Measurements from ENCODE around the gene TCF15. TPM values are rescaled to one million over a fixed set of nuclear protein-coding genes. Genes with fewer than 3 reads are reported as not detected.

TCF15 gene
- total RNA-seq, 1 donor from 2014 or later, result not detected

- no peak overlapping the region for H3K4me3 ChIP-seq (ENCODE audit: low read depth, low read length)
- TF ChIP-seq CTCF (IDR thresholded peaks at IDR 0.05; ENCODE audit: insufficient read depth, low read length, severe bottlenecking), result no peak
- peaks cover 5% of the 10 kb centered on the region for H3K27me3 ChIP-seq (ENCODE audit: control insufficient read depth, insufficient read depth, low read length)
- H3K36me3 ChIP-seq (ENCODE audit: control insufficient read depth, insufficient read depth, low read length), result no peaks in the 10 kb centered on the region
- peak; percentile 10 for DNase-seq (ENCODE audit: low read depth)
- FAIRE-seq, result no peak
These were observed 11.1 kb upstream of the TCF15 start for GRCh38 chr20:621125-621756.

- no peak overlapping the region for H3K4me3 ChIP-seq (ENCODE audit: low read depth, low read length)
- peaks cover 5% of the 10 kb centered on the region for H3K27me3 ChIP-seq (ENCODE audit: control insufficient read depth, insufficient read depth, low read length)
- TF ChIP-seq CTCF (IDR thresholded peaks at IDR 0.05; ENCODE audit: insufficient read depth, low read length, severe bottlenecking), result no peak
- H3K36me3 ChIP-seq (ENCODE audit: control insufficient read depth, insufficient read depth, low read length), result no peaks in the 10 kb centered on the region
- FAIRE-seq, result no peak
- DNase-seq (ENCODE audit: low read depth), result no peak
These were observed 10.1 kb upstream of the TCF15 start for GRCh38 chr20:620246-620645.

DNA sequence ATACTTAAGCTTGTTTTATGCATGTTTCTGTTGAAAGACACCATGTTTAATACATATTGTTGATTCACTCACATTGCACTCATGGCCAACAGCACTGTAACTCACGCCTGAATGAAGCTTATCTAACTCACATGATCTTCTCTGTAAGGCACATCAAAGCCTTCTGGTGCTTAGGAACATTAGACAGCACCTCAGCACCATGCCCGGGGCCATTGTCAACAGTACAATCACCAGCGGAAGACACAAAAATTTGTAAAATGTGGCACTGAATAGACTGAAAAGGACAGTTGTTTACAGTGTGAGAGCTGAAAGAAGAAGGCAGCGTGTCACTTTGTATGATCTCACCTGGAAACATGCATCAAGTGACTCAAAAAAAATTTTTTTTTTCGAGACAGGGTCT, 8.9 kb upstream of the TCF15 start:
- no peak for TF ChIP-seq CTCF (IDR thresholded peaks at IDR 0.05; ENCODE audit: insufficient read depth, low read length, severe bottlenecking)
- Histone ChIP-seq H3K4me3 (ENCODE audit: low read depth, low read length) (no peak overlapping the region), H3K27me3 (ENCODE audit: control insufficient read depth, insufficient read depth, low read length) (peaks cover 4% of the 10 kb centered on the region), H3K36me3 (ENCODE audit: control insufficient read depth, insufficient read depth, low read length) (no peaks in the 10 kb centered on the region)
- FAIRE-seq (no peak), DNase-seq (ENCODE audit: low read depth) (no peak)

GRCh38 chr20:617934-618690, 8.0 kb upstream of the TCF15 start:
- no peak for FAIRE-seq
- peaks cover 7% of the 10 kb centered on the region for H3K27me3 ChIP-seq (ENCODE audit: control insufficient read depth, insufficient read depth, low read length)

DNA sequence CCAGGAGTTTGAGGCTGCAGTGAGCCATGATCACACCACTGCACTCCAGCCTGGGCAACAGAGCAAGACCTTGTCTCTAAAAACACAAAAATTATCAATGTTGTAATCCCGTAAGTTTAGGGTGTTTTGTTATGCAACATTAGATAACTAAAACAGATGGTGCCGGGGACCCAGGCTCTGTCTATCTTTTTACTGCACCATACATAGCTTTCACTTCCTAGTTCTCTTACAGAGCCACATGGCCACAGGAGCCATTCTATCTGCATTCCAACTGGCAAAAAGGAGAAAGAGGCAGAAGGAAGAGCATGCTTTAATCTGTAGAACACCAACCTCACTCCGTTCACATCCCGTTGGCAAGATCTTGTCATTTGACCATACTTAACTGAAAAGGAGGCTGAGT, 5.4 kb upstream of the TCF15 start:
- TF ChIP-seq CTCF (IDR thresholded peaks at IDR 0.05; ENCODE audit: insufficient read depth, low read length, severe bottlenecking), result no peak
- no peaks in the 10 kb centered on the region for H3K36me3 ChIP-seq (ENCODE audit: control insufficient read depth, insufficient read depth, low read length)
- H3K4me3 ChIP-seq (ENCODE audit: low read depth, low read length), result no peak overlapping the region
- DNase-seq (ENCODE audit: low read depth) (no peak), FAIRE-seq (no peak)
- peaks cover 22% of the 10 kb centered on the region for H3K27me3 ChIP-seq (ENCODE audit: control insufficient read depth, insufficient read depth, low read length)

More at GRCh38 chr20:617934-618690, 8.0 kb upstream of the TCF15 start:
- Histone ChIP-seq H3K36me3 (ENCODE audit: control insufficient read depth, insufficient read depth, low read length) (no peaks in the 10 kb centered on the region), H3K4me3 (ENCODE audit: low read depth, low read length) (no peak overlapping the region)
- DNase-seq (ENCODE audit: low read depth), result no peak
- TF ChIP-seq CTCF (IDR thresholded peaks at IDR 0.05; ENCODE audit: insufficient read depth, low read length, severe bottlenecking), result no peak
